ENCODE measurements around the gene FOXC1. TPM values are rescaled to one million over a fixed set of nuclear protein-coding genes. Genes with fewer than 3 reads are reported as not detected.

The FOXC1 gene
- total RNA-seq, 1 donor from 2014 or later, result 2.9 TPM

DNA sequence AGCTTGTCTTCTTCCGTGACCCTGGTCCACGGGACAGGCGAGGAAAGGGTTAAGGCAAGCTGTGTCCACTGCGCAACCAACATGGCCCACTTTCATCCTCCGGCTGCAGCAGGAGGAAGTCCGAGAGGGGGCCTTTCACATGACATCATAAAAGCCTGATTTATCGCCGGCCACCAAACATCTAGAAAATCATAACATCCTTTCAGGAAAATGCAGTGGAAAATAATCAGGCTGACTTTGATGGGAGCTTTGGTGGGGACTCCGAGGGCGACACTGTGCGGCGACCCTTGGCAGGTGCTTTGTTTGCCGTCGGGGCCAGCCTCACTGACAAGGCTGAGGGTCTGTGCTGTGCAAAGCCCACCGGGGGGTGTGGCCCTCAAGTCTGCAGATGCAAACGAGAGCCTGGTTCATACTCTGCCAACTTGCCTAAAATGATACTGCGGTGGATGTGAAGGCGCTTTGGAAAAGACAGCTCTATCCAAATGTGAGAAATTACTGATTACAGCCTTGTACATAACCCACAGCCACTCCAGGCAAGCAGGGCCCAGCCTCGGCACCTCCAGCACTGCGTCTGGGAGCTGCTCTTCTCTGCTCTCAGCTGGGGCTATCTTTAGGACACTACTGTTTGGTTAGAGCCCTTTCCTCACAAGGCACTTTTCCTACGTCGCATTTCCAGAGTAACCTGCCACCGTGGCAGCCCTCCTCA is 25.7 kb downstream of the FOXC1 start:
- Histone ChIP-seq H4K20me1 (ENCODE audit: insufficient read depth, low read length) (no peaks in the 10 kb centered on the region), H3K4me1 (ENCODE audit: insufficient read depth, low read length) (peaks cover 6% of the 10 kb centered on the region), H3K4me3 (ENCODE audit: insufficient read depth, low read depth, low read length) (no peak overlapping the region), H3K36me3 (ENCODE audit: insufficient read depth, low read length) (no peaks in the 10 kb centered on the region), H3K27ac (ENCODE audit: low read depth, low read length) (no peak overlapping the region), H3K9ac (ENCODE audit: low read length) (no peak overlapping the region), H3K9me3 (ENCODE audit: insufficient read depth, low read depth, low read length) (no peaks in the 10 kb centered on the region), H3K79me2 (ENCODE audit: insufficient read depth, low read length) (no peaks in the 10 kb centered on the region), H2AFZ (ENCODE audit: low read depth, low read length) (no peak overlapping the region), H3K4me2 (ENCODE audit: low read length) (no peak overlapping the region), H3K27me3 (ENCODE audit: insufficient read depth, low read length) (no peaks in the 10 kb centered on the region)
- peaks cover 4% of the 10 kb centered on the region for H3K4me1 Mint-ChIP-seq (ENCODE audit: low read depth, unreplicated experiment)
- no peak overlapping the region for H3K4me3 Mint-ChIP-seq (ENCODE audit: unreplicated experiment)
- DNase-seq (ENCODE audit: low read depth) (no peak), FAIRE-seq (no peak)
- peaks cover 3% of the 10 kb centered on the region for H3K9me3 Mint-ChIP-seq (ENCODE audit: unreplicated experiment)
- H3K27ac Mint-ChIP-seq (ENCODE audit: unreplicated experiment), result no peak overlapping the region
- peaks cover 2% of the 10 kb centered on the region for H3K36me3 Mint-ChIP-seq (ENCODE audit: low read depth, unreplicated experiment)
- peaks cover 40% of the 10 kb centered on the region for H3K27me3 Mint-ChIP-seq (ENCODE audit: low read depth, unreplicated experiment)
- TF ChIP-seq, protein P1, sequence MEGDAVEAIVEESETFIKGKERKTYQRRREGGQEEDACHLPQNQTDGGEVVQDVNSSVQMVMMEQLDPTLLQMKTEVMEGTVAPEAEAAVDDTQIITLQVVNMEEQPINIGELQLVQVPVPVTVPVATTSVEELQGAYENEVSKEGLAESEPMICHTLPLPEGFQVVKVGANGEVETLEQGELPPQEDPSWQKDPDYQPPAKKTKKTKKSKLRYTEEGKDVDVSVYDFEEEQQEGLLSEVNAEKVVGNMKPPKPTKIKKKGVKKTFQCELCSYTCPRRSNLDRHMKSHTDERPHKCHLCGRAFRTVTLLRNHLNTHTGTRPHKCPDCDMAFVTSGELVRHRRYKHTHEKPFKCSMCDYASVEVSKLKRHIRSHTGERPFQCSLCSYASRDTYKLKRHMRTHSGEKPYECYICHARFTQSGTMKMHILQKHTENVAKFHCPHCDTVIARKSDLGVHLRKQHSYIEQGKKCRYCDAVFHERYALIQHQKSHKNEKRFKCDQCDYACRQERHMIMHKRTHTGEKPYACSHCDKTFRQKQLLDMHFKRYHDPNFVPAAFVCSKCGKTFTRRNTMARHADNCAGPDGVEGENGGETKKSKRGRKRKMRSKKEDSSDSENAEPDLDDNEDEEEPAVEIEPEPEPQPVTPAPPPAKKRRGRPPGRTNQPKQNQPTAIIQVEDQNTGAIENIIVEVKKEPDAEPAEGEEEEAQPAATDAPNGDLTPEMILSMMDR (IDR thresholded peaks at IDR 0.05; ENCODE audit: insufficient read depth, low read depth, low read length), result no peak
- TF ChIP-seq EZH2 (IDR thresholded peaks at IDR 0.05; ENCODE audit: insufficient read depth, low read length), result no peak

DNA sequence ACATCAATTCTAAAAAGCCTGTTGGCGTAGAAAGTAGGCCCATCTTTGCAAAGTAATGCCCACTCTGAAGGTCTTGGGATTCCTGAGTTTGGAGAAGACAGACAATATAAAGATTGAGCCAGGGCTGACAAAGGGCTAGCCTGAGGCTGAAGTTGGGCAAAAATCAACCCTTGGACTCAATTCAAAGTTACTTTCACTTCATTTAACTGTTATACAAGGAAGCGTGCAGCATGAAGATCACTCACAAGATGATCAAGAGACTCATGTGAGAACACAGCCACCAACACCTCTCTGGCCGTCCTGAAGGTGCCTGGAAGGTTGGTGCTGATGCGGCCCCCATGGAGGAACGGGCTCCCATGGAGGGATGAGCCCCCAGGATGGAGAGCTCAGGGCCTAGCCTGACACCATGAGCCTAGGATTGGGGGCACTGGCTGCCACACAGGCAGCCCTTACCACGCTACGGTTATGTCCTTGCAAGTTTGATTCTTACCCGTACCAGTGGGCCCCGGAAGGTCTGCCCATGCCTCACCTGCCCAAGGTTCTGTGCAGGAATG is 26.6 kb downstream of the FOXC1 start:
- Histone ChIP-seq H2AFZ (ENCODE audit: low read depth, low read length) (no peak overlapping the region), H3K9me3 (ENCODE audit: insufficient read depth, low read depth, low read length) (no peaks in the 10 kb centered on the region), H3K9ac (ENCODE audit: low read length) (no peak overlapping the region), H3K79me2 (ENCODE audit: insufficient read depth, low read length) (no peaks in the 10 kb centered on the region), H3K27ac (ENCODE audit: low read depth, low read length) (no peak overlapping the region), H3K4me1 (ENCODE audit: insufficient read depth, low read length) (no peaks in the 10 kb centered on the region), H3K36me3 (ENCODE audit: insufficient read depth, low read length) (no peaks in the 10 kb centered on the region), H3K4me3 (ENCODE audit: insufficient read depth, low read depth, low read length) (no peak overlapping the region), H3K4me2 (ENCODE audit: low read length) (no peak overlapping the region), H4K20me1 (ENCODE audit: insufficient read depth, low read length) (no peaks in the 10 kb centered on the region), H3K27me3 (ENCODE audit: insufficient read depth, low read length) (no peaks in the 10 kb centered on the region)
- Mint-ChIP-seq H3K4me1 (ENCODE audit: low read depth, unreplicated experiment) (no peaks in the 10 kb centered on the region), H3K27me3 (ENCODE audit: low read depth, unreplicated experiment) (peaks cover 36% of the 10 kb centered on the region), H3K27ac (ENCODE audit: unreplicated experiment) (no peak overlapping the region), H3K4me3 (ENCODE audit: unreplicated experiment) (no peak overlapping the region), H3K36me3 (ENCODE audit: low read depth, unreplicated experiment) (peaks cover 2% of the 10 kb centered on the region), H3K9me3 (ENCODE audit: unreplicated experiment) (peaks cover 3% of the 10 kb centered on the region)
- DNase-seq (ENCODE audit: low read depth) (no peak), FAIRE-seq (no peak)
- TF ChIP-seq, protein P1 (IDR thresholded peaks at IDR 0.05; ENCODE audit: insufficient read depth, low read depth, low read length), result no peak
